BE2C (cell line): ENCODE measurements around the gene SORL1.

Experiments
- DNase-seq: peaks from one replicate; pipeline ENCODE4 v3.0.0-alpha.2; 2020
- H3K27me3 ChIP-seq: fragments of 250-450 bp; sonication (Bioruptor Pico); 2 replicates; pipeline ENCODE4 v1.5.1; 2020; ENCODE audit warnings: mild to moderate bottlenecking
- H3K36me3 ChIP-seq: fragments of 250-450 bp; sonication (Bioruptor Pico); 2 replicates; pipeline ENCODE4 v1.5.1; 2020; ENCODE audit warnings: mild to moderate bottlenecking
- H3K4me1 ChIP-seq: fragments of 250-450 bp; sonication (Bioruptor Pico); 2 replicates; pipeline ENCODE4 v1.5.1; 2020
- H3K4me3 ChIP-seq: 2 replicates; pipeline ENCODE4 v1.5.1; 2011; ENCODE audit warnings: low read depth, low read length
- H3K9me3 ChIP-seq: fragments of 250-450 bp; sonication (Bioruptor Pico); 2 replicates; pipeline ENCODE4 v1.5.1; 2020
- CTCF ChIP-seq: IDR thresholded peaks from 2 replicates; pipeline ENCODE4 v1.5.1; 2012; ENCODE audit warnings: mild to moderate bottlenecking, low read depth, low read length

The SORL1 gene

GRCh38 chr11:121441521-121441920, 10.6 kb upstream of the SORL1 start:
- Histone ChIP-seq H3K9me3 (no peaks in the 10 kb centered on the region), H3K36me3 (no peaks in the 10 kb centered on the region), H3K4me3 (no peak overlapping the region), H3K4me1 (no peaks in the 10 kb centered on the region), H3K27me3 (no peaks in the 10 kb centered on the region)
- no peak for DNase-seq
- no peak for TF ChIP-seq CTCF

GRCh38 chr11:121443688-121444275, 8.3 kb upstream of the SORL1 start:
- no peak for TF ChIP-seq CTCF
- Histone ChIP-seq H3K4me1 (no peaks in the 10 kb centered on the region), H3K9me3 (no peaks in the 10 kb centered on the region)

DNA sequence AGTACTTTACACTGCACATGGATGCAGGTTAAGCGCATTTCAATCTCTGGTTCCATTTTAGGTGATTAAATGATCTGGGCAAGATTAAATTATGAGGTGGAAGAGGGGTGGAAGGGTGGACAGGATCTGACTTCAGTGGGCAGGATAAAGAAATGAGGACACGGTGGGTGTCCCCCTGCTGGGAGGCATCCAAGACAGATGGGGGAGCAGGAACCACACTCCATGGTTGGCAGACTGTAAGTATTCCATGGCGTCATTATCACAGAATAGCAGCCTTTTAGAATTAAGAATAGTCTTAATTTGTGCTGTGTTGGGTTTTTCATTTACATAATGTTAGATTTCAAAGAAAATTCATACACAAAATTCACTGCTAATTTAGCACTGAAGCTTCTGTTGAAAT, 7.6 kb upstream of the SORL1 start:
- no peak overlapping the region for H3K4me3 ChIP-seq

More at GRCh38 chr11:121443688-121444275, 8.3 kb upstream of the SORL1 start:
- Histone ChIP-seq H3K36me3 (no peaks in the 10 kb centered on the region), H3K4me3 (no peak overlapping the region), H3K27me3 (no peaks in the 10 kb centered on the region)
- DNase-seq, result no peak

DNA sequence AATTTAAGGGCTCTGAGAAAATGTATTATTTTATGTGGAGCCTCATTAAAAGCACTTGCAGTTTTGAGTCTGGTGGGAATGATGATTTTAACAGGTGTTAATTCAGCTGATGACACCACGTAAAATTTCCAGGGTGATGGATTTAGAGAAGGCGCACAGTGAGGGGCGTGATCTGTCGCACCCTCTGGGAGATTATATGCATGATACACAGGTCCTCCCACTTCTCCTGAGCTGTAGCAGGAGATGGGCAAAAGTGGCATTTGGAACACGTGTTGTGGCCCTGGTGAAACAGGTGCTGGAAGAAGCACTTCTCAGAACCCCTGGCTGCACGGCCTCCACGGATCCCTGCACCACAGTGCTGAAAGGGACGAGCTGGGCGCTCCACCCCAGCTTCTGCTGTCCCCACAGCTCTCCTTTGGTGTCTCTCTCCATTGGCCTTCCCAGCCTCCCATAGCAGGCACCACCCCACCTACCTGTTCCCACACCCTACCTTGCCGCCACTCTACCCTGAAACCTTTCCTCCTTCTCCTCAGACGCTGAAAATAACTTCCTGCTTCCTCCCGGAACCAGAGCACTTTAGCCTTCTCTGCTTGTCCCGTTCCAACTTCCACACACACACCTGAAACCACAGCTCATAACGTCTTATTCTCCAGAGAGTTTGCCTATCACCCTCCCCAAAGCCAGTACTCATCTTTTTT, 6.9 kb upstream of the SORL1 start:
- no peak for DNase-seq
- Histone ChIP-seq H3K4me1 (no peaks in the 10 kb centered on the region), H3K4me3 (no peak overlapping the region), H3K27me3 (no peaks in the 10 kb centered on the region), H3K36me3 (no peaks in the 10 kb centered on the region), H3K9me3 (no peaks in the 10 kb centered on the region)
- TF ChIP-seq CTCF, result no peak

More for the DNA sequence above, 7.6 kb upstream of the SORL1 start:
- no peaks in the 10 kb centered on the region for H3K9me3 ChIP-seq
- no peak for DNase-seq
- no peak for TF ChIP-seq CTCF
- no peaks in the 10 kb centered on the region for H3K27me3 ChIP-seq
- H3K4me1 ChIP-seq, result no peaks in the 10 kb centered on the region
- no peaks in the 10 kb centered on the region for H3K36me3 ChIP-seq

GRCh38 chr11:121446752-121447156, 5.4 kb upstream of the SORL1 start:
- peak; percentile 47 for TF ChIP-seq CTCF
- Histone ChIP-seq H3K9me3 (no peaks in the 10 kb centered on the region), H3K4me3 (no peak overlapping the region), H3K36me3 (no peaks in the 10 kb centered on the region), H3K27me3 (no peaks in the 10 kb centered on the region), H3K4me1 (no peaks in the 10 kb centered on the region; the same call in none of the 2 replicates)
- peak; percentile 70 for DNase-seq

DNA sequence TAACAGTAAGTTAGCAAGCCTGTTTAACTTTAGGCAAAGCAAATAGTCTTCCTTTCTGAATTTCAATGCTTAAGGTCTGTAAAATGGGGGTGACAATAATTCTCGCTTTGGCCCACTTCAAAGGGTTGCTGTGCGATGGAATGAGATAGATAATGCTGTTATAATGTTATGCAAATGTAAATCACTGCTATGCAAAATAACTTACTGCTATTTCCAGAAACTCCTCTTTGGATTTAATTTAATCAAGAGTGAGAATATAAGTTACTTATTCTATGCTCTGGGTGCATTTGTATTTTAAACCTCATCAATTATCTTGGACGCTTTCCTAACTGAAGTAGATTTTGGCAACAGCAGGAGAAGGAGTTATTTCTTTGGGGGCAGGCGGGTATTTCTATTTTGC, 4.1 kb upstream of the SORL1 start:
- H3K4me1 ChIP-seq, result no peaks in the 10 kb centered on the region; the same call in none of the 2 replicates
- H3K4me3 ChIP-seq, result no peak overlapping the region
- no peak for TF ChIP-seq CTCF
- no peaks in the 10 kb centered on the region for H3K27me3 ChIP-seq
- DNase-seq, result no peak
- H3K9me3 ChIP-seq, result no peaks in the 10 kb centered on the region
- peaks cover 3% of the 10 kb centered on the region; the same call in 1 of the 2 replicates for H3K36me3 ChIP-seq
